H9 (cell line): ENCODE measurements around the gene ZDHHC3. TPM values are rescaled to one million over a fixed set of nuclear protein-coding genes. Genes with fewer than 3 reads are reported as not detected.

ENCODE experiments used
- DNase-seq: peaks from one replicate; pipeline ENCODE4 v3.0.0-alpha.2; 2017
- H2AFZ ChIP-seq: one replicate; pipeline ENCODE4 v1.6.1; 2013; ENCODE audit warnings: mild to moderate bottlenecking, low read length, control low read depth, moderate library complexity
- H2AK5ac ChIP-seq: 2 replicates; pipeline ENCODE4 v1.6.1; 2013; ENCODE audit warnings: low read length, control low read depth, mixed read lengths; ENCODE audit not compliant: insufficient read length
- H2BK120ac ChIP-seq: one replicate; pipeline ENCODE4 v1.6.1; 2013; ENCODE audit warnings: low read depth, mild to moderate bottlenecking, low read length, control low read depth, inconsistent platforms; ENCODE audit not compliant: poor library complexity, severe bottlenecking
- H2BK12ac ChIP-seq: 2 replicates; pipeline ENCODE4 v1.6.1; 2013; ENCODE audit warnings: low read length, control low read depth, mixed read lengths, low read depth; ENCODE audit not compliant: insufficient read length
- H2BK15ac ChIP-seq: 2 replicates; pipeline ENCODE4 v1.6.1; 2013; ENCODE audit warnings: low read depth, low read length, control low read depth
- H2BK20ac ChIP-seq: one replicate; pipeline ENCODE4 v1.6.1; 2013; ENCODE audit warnings: low read depth, mild to moderate bottlenecking, low read length, control low read depth, inconsistent platforms; ENCODE audit not compliant: poor library complexity, severe bottlenecking
- H2BK5ac ChIP-seq: 2 replicates; pipeline ENCODE4 v1.6.1; 2013; ENCODE audit warnings: low read length, control low read depth, mixed read lengths; ENCODE audit not compliant: insufficient read length
- H3K14ac ChIP-seq: 2 replicates; pipeline ENCODE4 v1.6.1; 2013; ENCODE audit warnings: low read length, control low read depth; ENCODE audit not compliant: insufficient read depth
- H3K18ac ChIP-seq: 2 replicates; pipeline ENCODE4 v1.6.1; 2013; ENCODE audit warnings: low read depth, mild to moderate bottlenecking, mixed read lengths, low read length, control low read depth; ENCODE audit not compliant: insufficient read length
- H3K23ac ChIP-seq: 2 replicates; pipeline ENCODE4 v1.6.1; 2013; ENCODE audit warnings: low read length, control low read depth, mixed read lengths, low read depth; ENCODE audit not compliant: insufficient read length
- H3K23me2 ChIP-seq: 2 replicates; pipeline ENCODE4 v1.6.1; 2013; ENCODE audit warnings: low read depth, mild to moderate bottlenecking, mixed read lengths, low read length, control low read depth; ENCODE audit not compliant: insufficient read length, poor library complexity, severe bottlenecking
- H3K27ac ChIP-seq: 2 replicates; pipeline ENCODE4 v1.5.1; 2013; ENCODE audit warnings: low read length, control low read depth, mixed read lengths, low read depth; ENCODE audit not compliant: insufficient read length
- H3K27me3 ChIP-seq: 2 replicates; pipeline ENCODE4 v1.6.1; 2013; ENCODE audit warnings: low read length, control low read depth, inconsistent platforms; ENCODE audit not compliant: insufficient read depth
- H3K4ac ChIP-seq: 2 replicates; pipeline ENCODE4 v1.6.1; 2013; ENCODE audit warnings: low read depth, mild to moderate bottlenecking, control low read depth, inconsistent platforms, low read length, moderate library complexity
- H3K4me1 ChIP-seq: 2 replicates; pipeline ENCODE4 v1.6.1; 2013; ENCODE audit warnings: low read length, control low read depth, inconsistent platforms; ENCODE audit not compliant: insufficient read depth
- H3K4me2 ChIP-seq: 2 replicates; pipeline ENCODE4 v1.6.1; 2013; ENCODE audit warnings: low read length, control low read depth, mixed read lengths; ENCODE audit not compliant: insufficient read length, insufficient read depth
- H3K56ac ChIP-seq: 2 replicates; pipeline ENCODE4 v1.6.1; 2013; ENCODE audit warnings: low read depth, mild to moderate bottlenecking, mixed read lengths, low read length, control low read depth; ENCODE audit not compliant: insufficient read length
- H3K79me1 ChIP-seq: 2 replicates; pipeline ENCODE4 v1.6.1; 2013; ENCODE audit warnings: low read depth, mild to moderate bottlenecking, moderate library complexity, low read length, control low read depth, inconsistent platforms; ENCODE audit not compliant: insufficient read depth, poor library complexity, severe bottlenecking
- H3K79me2 ChIP-seq: 2 replicates; pipeline ENCODE4 v1.6.1; 2013; ENCODE audit warnings: low read length, control low read depth, inconsistent platforms; ENCODE audit not compliant: insufficient read depth
- H3K9ac ChIP-seq: 2 replicates; pipeline ENCODE4 v1.6.1; 2013; ENCODE audit warnings: low read length, control low read depth, mixed read lengths; ENCODE audit not compliant: insufficient read length; ENCODE audit errors: extremely low read depth
- H3K9me3 ChIP-seq: one replicate; pipeline ENCODE4 v1.6.1; 2013; ENCODE audit warnings: low read depth, low read length, inconsistent platforms; ENCODE audit not compliant: control insufficient read depth
- H3T11ph ChIP-seq: one replicate; pipeline ENCODE4 v1.6.1; 2013; ENCODE audit warnings: mild to moderate bottlenecking, low read length, control low read depth, inconsistent platforms
- H4K20me1 ChIP-seq: one replicate; pipeline ENCODE4 v1.6.1; 2013; ENCODE audit not compliant: control insufficient read depth, insufficient read length, insufficient read depth
- H4K5ac ChIP-seq: 2 replicates; pipeline ENCODE4 v1.6.1; 2013; ENCODE audit warnings: low read depth, mild to moderate bottlenecking, mixed read lengths, low read length, control low read depth; ENCODE audit not compliant: insufficient read length
- H4K8ac ChIP-seq: replicated peaks from 2 replicates; pipeline ENCODE4 v1.6.1; 2013; ENCODE audit warnings: low read length, control low read depth, mixed read lengths, low read depth; ENCODE audit not compliant: insufficient read length
- H4K91ac ChIP-seq: 2 replicates; pipeline ENCODE4 v1.6.1; 2013; ENCODE audit warnings: low read depth, mild to moderate bottlenecking, moderate library complexity, mixed read lengths, low read length, control low read depth; ENCODE audit not compliant: insufficient read length
- H3K27ac Mint-ChIP-seq, 3 experiments: 2 replicates in 2 of 3; 3 replicates in 1 of 3; pipeline ENCODE4 v1.8.0; 2020 to 2021; ENCODE audit warnings: mixed read lengths in 3 of 3, mild to moderate bottlenecking in 1 of 3, moderate library complexity in 1 of 3
- H3K27me3 Mint-ChIP-seq: 2 replicates; pipeline ENCODE4 v1.8.0; 2021; ENCODE audit warnings: low read depth, mild to moderate bottlenecking, moderate library complexity, mixed read lengths
- H3K36me3 Mint-ChIP-seq, 3 experiments: 2 replicates in 2 of 3; 3 replicates in 1 of 3; pipeline ENCODE4 v1.8.0; 2020 to 2021; ENCODE audit warnings: low read depth in 3 of 3, mixed read lengths in 3 of 3; ENCODE audit not compliant: insufficient read depth in 1 of 3
- H3K4me1 Mint-ChIP-seq, 2 experiments: 2 replicates each; pipeline ENCODE4 v1.8.0; 2020; ENCODE audit warnings: mixed read lengths in 2 of 2
- H3K4me3 Mint-ChIP-seq, 2 experiments: 2 replicates in 1 of 2; 3 replicates in 1 of 2; pipeline ENCODE4 v1.8.0; 2020 to 2021; ENCODE audit warnings: mild to moderate bottlenecking in 2 of 2, mixed read lengths in 2 of 2, moderate library complexity in 1 of 2
- H3K9me3 Mint-ChIP-seq, 2 experiments: 2 replicates in 1 of 2; 3 replicates in 1 of 2; pipeline ENCODE4 v1.8.0; 2020; ENCODE audit warnings: mild to moderate bottlenecking in 2 of 2, mixed read lengths in 2 of 2, moderate library complexity in 1 of 2
- WGBS: extraction: QIAGEN DNeasy Blood & Tissue Kit; methylation state at CpG from one replicate; pipeline ENCODE4 v1.1.7; 2013; ENCODE audit warnings: missing lambda C conversion rate, low lambda C conversion rate, mixed read lengths; ENCODE audit not compliant: insufficient read length; ENCODE audit errors: extremely low coverage; 5-methylcytosine and 5-hydroxymethylcytosine counted together
- total RNA-seq: library from RNA; stranded (reverse); gene quantifications from 2 replicates; pipeline ENCODE4 v1.2.1, GENCODE V29; 2021
- TF ChIP-seq, protein P1 (sequence below): fragments of 200-600 bp; sonication (generic); conservative IDR thresholded peaks from 3 replicates; pipeline ENCODE4 v1.8.0; 2021; ENCODE audit warnings: antibody characterized with exemption, mild to moderate bottlenecking

The ZDHHC3 gene
- total RNA-seq, 1 experiment from 2014 or later, result 71.3 TPM

DNA sequence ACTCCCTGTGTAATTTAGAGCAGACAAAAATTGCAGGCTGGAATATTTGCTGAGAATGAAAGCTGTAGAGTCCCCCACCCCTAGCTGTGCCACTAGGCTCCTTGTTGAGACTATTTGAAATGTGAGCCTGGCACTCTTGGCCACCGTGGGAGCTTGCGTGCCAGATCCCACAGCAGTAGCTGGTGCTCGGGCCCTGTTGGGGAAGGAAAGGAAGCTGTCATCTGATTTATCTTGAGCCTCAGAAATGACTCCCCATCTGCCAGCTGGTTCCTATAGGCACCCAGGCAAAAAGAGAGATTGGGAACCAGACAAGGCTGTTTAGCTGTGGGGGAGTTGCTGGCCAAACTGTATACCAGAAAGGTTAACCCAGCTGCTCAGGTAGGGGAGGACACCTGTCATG, 26.7 kb upstream of the ZDHHC3 start:
- H2BK20ac ChIP-seq, result no peak overlapping the region
- peaks cover 5% of the 10 kb centered on the region for H3K9me3 ChIP-seq
- H2BK15ac ChIP-seq, result no peak overlapping the region
- no peak overlapping the region for H2BK5ac ChIP-seq
- H3K9ac ChIP-seq, result no peak overlapping the region
- TF ChIP-seq, protein P1, sequence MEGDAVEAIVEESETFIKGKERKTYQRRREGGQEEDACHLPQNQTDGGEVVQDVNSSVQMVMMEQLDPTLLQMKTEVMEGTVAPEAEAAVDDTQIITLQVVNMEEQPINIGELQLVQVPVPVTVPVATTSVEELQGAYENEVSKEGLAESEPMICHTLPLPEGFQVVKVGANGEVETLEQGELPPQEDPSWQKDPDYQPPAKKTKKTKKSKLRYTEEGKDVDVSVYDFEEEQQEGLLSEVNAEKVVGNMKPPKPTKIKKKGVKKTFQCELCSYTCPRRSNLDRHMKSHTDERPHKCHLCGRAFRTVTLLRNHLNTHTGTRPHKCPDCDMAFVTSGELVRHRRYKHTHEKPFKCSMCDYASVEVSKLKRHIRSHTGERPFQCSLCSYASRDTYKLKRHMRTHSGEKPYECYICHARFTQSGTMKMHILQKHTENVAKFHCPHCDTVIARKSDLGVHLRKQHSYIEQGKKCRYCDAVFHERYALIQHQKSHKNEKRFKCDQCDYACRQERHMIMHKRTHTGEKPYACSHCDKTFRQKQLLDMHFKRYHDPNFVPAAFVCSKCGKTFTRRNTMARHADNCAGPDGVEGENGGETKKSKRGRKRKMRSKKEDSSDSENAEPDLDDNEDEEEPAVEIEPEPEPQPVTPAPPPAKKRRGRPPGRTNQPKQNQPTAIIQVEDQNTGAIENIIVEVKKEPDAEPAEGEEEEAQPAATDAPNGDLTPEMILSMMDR, result no peak
- H4K20me1 ChIP-seq, result no peaks in the 10 kb centered on the region
- Mint-ChIP-seq H3K4me1 (no peaks in the 10 kb centered on the region), H3K9me3 (peaks cover 18 to 21% of the 10 kb centered on the region in 2 experiments), H3K27me3 (no peaks in the 10 kb centered on the region), H3K36me3 (peaks cover 62 to 87% (median 87%) of the 10 kb centered on the region in 3 experiments), H3K27ac (no peak overlapping the region), H3K4me3 (no peak overlapping the region)
- H2AK5ac ChIP-seq, result no peak overlapping the region
- no peak overlapping the region for H2BK12ac ChIP-seq
- H3K56ac ChIP-seq, result no peak overlapping the region
- H3K79me1 ChIP-seq, result no peaks in the 10 kb centered on the region
- H3K27ac ChIP-seq, result no peak overlapping the region
- H3K4me1 ChIP-seq, result no peaks in the 10 kb centered on the region
- H4K5ac ChIP-seq, result no peak overlapping the region
- H3K4me2 ChIP-seq, result no peak overlapping the region
- H3K23ac ChIP-seq, result no peak overlapping the region
- no peaks in the 10 kb centered on the region for H3K23me2 ChIP-seq
- H3K18ac ChIP-seq, result no peak overlapping the region
- H2BK120ac ChIP-seq, result no peak overlapping the region
- H3K79me2 ChIP-seq, result no peaks in the 10 kb centered on the region
- no peak overlapping the region for H3K4ac ChIP-seq
- H4K8ac ChIP-seq, result no peak overlapping the region
- H3K14ac ChIP-seq, result no peak overlapping the region
- no peak overlapping the region for H3T11ph ChIP-seq
- no CpG with 5 or more reads among the region's 3 CpGs for WGBS
- H3K27me3 ChIP-seq, result no peaks in the 10 kb centered on the region
- no peak overlapping the region for H2AFZ ChIP-seq
- no peak for DNase-seq
- H4K91ac ChIP-seq, result no peak overlapping the region
